Activated CD8-positive, alpha-beta T cell treated with anti-CD3 and anti-CD28 coated beads for 36 hours (primary cell): ENCODE data around the gene MAP2K6. TPM values are rescaled to one million over a fixed set of nuclear protein-coding genes. Genes with fewer than 3 reads are reported as not detected.

Experiments
- ATAC-seq: fragments of 200-7000 bp; cut with Tn5 transposase; one replicate; pipeline ENCODE4 v1.10.0; 2021; ENCODE audit warnings: mild to moderate bottlenecking, moderate library complexity
- CTCF ChIA-PET: fragments of 350-600 bp; sonication (Branson Sonifier 250); formaldehyde crosslinking; loops from one replicate; lab custom pipeline; 2021; ENCODE audit warnings: antibody characterized with exemption; lab: Charles Lee
- POLR2A ChIA-PET: fragments of 350-600 bp; sonication (Branson Sonifier 250); formaldehyde crosslinking; loops from one replicate; lab custom pipeline; 2021; ENCODE audit warnings: antibody characterized with exemption; lab: Charles Lee
- DNase-seq: peaks from one replicate; pipeline ENCODE4 v3.0.0-alpha.2; 2020
- H3K27ac Mint-ChIP-seq: one replicate; pipeline ENCODE4 v1.8.0; 2021; ENCODE audit warnings: mild to moderate bottlenecking, mixed read lengths
- H3K27me3 Mint-ChIP-seq: one replicate; pipeline ENCODE4 v1.8.0; 2021; ENCODE audit warnings: mixed read lengths
- H3K36me3 Mint-ChIP-seq: one replicate; pipeline ENCODE4 v1.8.0; 2021; ENCODE audit warnings: low read depth, mixed read lengths
- H3K4me1 Mint-ChIP-seq: one replicate; pipeline ENCODE4 v1.8.0; 2021; ENCODE audit warnings: low read depth, mixed read lengths
- H3K4me3 Mint-ChIP-seq: one replicate; pipeline ENCODE4 v1.8.0; 2021; ENCODE audit warnings: mild to moderate bottlenecking, moderate library complexity, mixed read lengths
- H3K9me3 Mint-ChIP-seq: one replicate; pipeline ENCODE4 v1.8.0; 2021; ENCODE audit warnings: mixed read lengths
- CTCF ChIP-seq: fragments of 200-600 bp; IDR thresholded peaks from one replicate; pipeline ENCODE4 v1.8.0; 2022; ENCODE audit warnings: antibody characterized with exemption, mild to moderate bottlenecking
- intact Hi-C: fragments of 100-400 bp; cut with micrococcal nuclease; formaldehyde crosslinking; loops from one replicate; pipeline ENCODE4 v1.10.0; 2022
- total RNA-seq, 2 experiments: library from RNA; stranded (reverse); gene quantifications; one replicate each; pipeline ENCODE4 v1.2.3, GENCODE V29; 2021

Gene MAP2K6
- total RNA-seq, 2 experiments from 2014 or later: 3.2 to 3.3 TPM

DNA sequence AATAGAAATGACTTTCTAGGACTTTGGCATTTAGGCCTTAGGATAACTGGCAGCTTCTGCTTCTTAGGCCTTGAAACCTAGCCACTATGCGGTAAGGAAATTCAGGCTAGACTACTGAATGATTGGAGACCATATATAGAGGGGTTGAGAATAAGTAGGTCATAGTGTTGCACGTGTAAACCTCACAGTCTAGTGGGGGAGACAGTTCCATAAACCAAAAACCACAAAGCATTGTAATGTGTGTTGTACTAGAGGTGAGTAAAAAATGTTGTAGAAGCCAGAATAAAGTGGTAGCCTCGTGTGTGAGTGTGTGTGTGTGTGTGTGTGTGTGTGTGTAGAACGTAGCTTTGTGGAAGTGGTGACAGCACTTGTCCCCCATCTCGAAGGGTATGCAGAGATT, 188.5 kb downstream of the MAP2K6 start:
- Mint-ChIP-seq H3K27me3 (peaks cover 5% of the 10 kb centered on the region), H3K27ac (no peak overlapping the region), H3K4me3 (no peak overlapping the region), H3K36me3 (no peaks in the 10 kb centered on the region), H3K9me3 (no peaks in the 10 kb centered on the region), H3K4me1 (peaks cover 20% of the 10 kb centered on the region)
- CTCF ChIA-PET: no interaction called here
- peak; percentile 74 for ATAC-seq
- TF ChIP-seq CTCF: no peak
- peak; percentile 6 for DNase-seq
- intact Hi-C loops: no loop called here
- POLR2A ChIA-PET: no interaction called here

Other genes with a start within 250 kb of the MAP2K6 start
- under 1 TPM in 1 of 2 experiments, not detected in 1; 0.45 TPM for gene ABCA10, start 185.9 kb upstream of the MAP2K6 start, total RNA-seq
- 10 to 100 TPM; 12.4 to 13.2 TPM for gene ABCA5, start 87.6 kb upstream of the MAP2K6 start, total RNA-seq